GM18511 (cell line): ENCODE results near the gene CLDN15.
A peak's percentile ranks its signal among the peaks of the same experiment; 100 is the strongest.

Experiments
- ATAC-seq: cut with Tn5 transposase; IDR thresholded peaks from one replicate; pipeline ENCODE4 v1.9.1; 2021; ENCODE audit warnings: mild to moderate bottlenecking, moderate library complexity; ENCODE audit not compliant: unreplicated experiment

CLDN15 gene

GRCh38 chr7:101244375-101245146 lies 7.0 kb upstream of the CLDN15 start, which contains the start of gene FIS1:
TSS of gene FIS1 (minus strand) at chr7:101245081. CDS start at chr7:101245004, 77 bp downstream.
- ATAC-seq, result peak; percentile 96

- ATAC-seq, result no peak
These were observed 6.2 kb upstream of the CLDN15 start for GRCh38 chr7:101243646-101244374.

GRCh38 chr7:101241443-101242349 lies 4.1 kb upstream of the CLDN15 start:
- ATAC-seq, result no peak

GRCh38 chr7:101241015-101241363 lies 3.4 kb upstream of the CLDN15 start:
- no peak for ATAC-seq

GRCh38 chr7:101240226-101241014 lies 2.8 kb upstream of the CLDN15 start:
- no peak for ATAC-seq

GRCh38 chr7:101239951-101240220 lies 2.3 kb upstream of the CLDN15 start:
- no peak for ATAC-seq

- no peak for ATAC-seq
These were observed 1.8 kb upstream of the CLDN15 start for GRCh38 chr7:101239191-101239950.

- ATAC-seq, result no peak
These were observed 902 bp upstream of the CLDN15 start for GRCh38 chr7:101238226-101239182.

- no peak for ATAC-seq
These were observed 1.2 kb downstream of the CLDN15 start for GRCh38 chr7:101236292-101236835.

- no peak for ATAC-seq
These were observed 2.1 kb downstream of the CLDN15 start for GRCh38 chr7:101235522-101235921.

GRCh38 chr7:101235050-101235449 lies 2.6 kb downstream of the CLDN15 start:
- ATAC-seq, result no peak

GRCh38 chr7:101234636-101235035 lies 3.0 kb downstream of the CLDN15 start:
- no peak for ATAC-seq

GRCh38 chr7:101233907-101234547 lies 3.6 kb downstream of the CLDN15 start:
- ATAC-seq, result no peak

- ATAC-seq, result no peak
These were observed 5.3 kb downstream of the CLDN15 start for GRCh38 chr7:101232141-101232850.

GRCh38 chr7:101231644-101232043 lies 6.0 kb downstream of the CLDN15 start:
- ATAC-seq, result no peak

- no peak for ATAC-seq
These were observed 10.9 kb downstream of the CLDN15 start for GRCh38 chr7:101226721-101227120.

- ATAC-seq, result no peak
These were observed 12.0 kb downstream of the CLDN15 start for GRCh38 chr7:101225650-101226049.
